ENCODE results near the gene PHRF1. TPM values are rescaled to one million over a fixed set of nuclear protein-coding genes. Genes with fewer than 3 reads are reported as not detected.

PHRF1 gene
- total RNA-seq, 1 donor from 2014 or later, result 38.3 TPM

DNA sequence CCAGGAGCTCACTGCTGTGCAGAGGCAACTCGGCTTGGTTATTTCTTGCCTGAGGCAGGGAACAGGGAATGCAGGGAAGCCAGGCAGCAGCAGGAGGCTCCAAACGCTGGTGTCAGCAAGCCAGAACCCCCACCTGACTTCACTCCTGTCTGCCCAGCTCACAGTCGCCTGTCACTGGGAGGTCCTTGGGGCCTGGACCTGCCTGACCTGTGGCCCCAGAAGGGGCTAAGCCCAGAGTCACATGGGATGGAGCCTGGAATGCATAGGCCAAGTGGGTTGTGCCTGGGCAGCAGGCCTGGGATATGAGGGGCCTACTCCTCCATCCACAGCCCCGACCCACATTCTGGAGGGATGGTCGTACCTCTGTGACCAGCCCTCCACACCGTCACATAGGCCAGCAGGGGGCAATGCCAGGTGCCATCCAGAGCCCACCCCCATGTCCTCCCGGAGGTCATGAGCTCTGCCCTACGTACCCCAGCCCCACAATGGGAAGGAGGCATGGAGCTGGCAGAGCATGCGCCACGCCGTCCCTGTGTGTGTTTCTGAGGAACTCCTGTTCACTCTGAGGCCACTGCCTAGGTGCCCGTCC lies 10.3 kb upstream of the PHRF1 start:
- no peak for TF ChIP-seq EZH2 (IDR thresholded peaks at IDR 0.05; ENCODE audit: insufficient read depth, low read length)
- no peak for TF ChIP-seq CTCF (IDR thresholded peaks at IDR 0.05; ENCODE audit: insufficient read depth, low read depth, low read length)
- H3K79me2 ChIP-seq (ENCODE audit: insufficient read depth, low read length), result no peaks in the 10 kb centered on the region
- H3K4me1 Mint-ChIP-seq (ENCODE audit: low read depth, unreplicated experiment), result peaks cover 3% of the 10 kb centered on the region
- H3K27me3 Mint-ChIP-seq (ENCODE audit: low read depth, unreplicated experiment), result no peaks in the 10 kb centered on the region
- H3K36me3 Mint-ChIP-seq (ENCODE audit: low read depth, unreplicated experiment), result peaks cover 8% of the 10 kb centered on the region
- DNase-seq (ENCODE audit: low read depth) (no peak), FAIRE-seq (no peak)
- peaks cover 8% of the 10 kb centered on the region for H3K4me1 ChIP-seq (ENCODE audit: insufficient read depth, low read length)
- H3K27ac Mint-ChIP-seq (ENCODE audit: unreplicated experiment), result no peak overlapping the region
- no peak overlapping the region for H3K9ac ChIP-seq (ENCODE audit: low read length)
- H3K9me3 ChIP-seq (ENCODE audit: insufficient read depth, low read depth, low read length), result no peaks in the 10 kb centered on the region
- H3K27me3 ChIP-seq (ENCODE audit: insufficient read depth, low read length), result no peaks in the 10 kb centered on the region
- peak overlapping the region; percentile 60 for H3K4me3 Mint-ChIP-seq (ENCODE audit: unreplicated experiment)
- H3K4me3 ChIP-seq (ENCODE audit: insufficient read depth, low read depth, low read length), result no peak overlapping the region
- no peaks in the 10 kb centered on the region for H4K20me1 ChIP-seq (ENCODE audit: insufficient read depth, low read length)
- H3K4me2 ChIP-seq (ENCODE audit: low read length), result no peak overlapping the region
- H2AFZ ChIP-seq (ENCODE audit: low read depth, low read length), result no peak overlapping the region
- no peaks in the 10 kb centered on the region for H3K9me3 Mint-ChIP-seq (ENCODE audit: unreplicated experiment)
- H3K36me3 ChIP-seq (ENCODE audit: insufficient read depth, low read length), result no peaks in the 10 kb centered on the region
- H3K27ac ChIP-seq (ENCODE audit: low read depth, low read length), result no peak overlapping the region

DNA sequence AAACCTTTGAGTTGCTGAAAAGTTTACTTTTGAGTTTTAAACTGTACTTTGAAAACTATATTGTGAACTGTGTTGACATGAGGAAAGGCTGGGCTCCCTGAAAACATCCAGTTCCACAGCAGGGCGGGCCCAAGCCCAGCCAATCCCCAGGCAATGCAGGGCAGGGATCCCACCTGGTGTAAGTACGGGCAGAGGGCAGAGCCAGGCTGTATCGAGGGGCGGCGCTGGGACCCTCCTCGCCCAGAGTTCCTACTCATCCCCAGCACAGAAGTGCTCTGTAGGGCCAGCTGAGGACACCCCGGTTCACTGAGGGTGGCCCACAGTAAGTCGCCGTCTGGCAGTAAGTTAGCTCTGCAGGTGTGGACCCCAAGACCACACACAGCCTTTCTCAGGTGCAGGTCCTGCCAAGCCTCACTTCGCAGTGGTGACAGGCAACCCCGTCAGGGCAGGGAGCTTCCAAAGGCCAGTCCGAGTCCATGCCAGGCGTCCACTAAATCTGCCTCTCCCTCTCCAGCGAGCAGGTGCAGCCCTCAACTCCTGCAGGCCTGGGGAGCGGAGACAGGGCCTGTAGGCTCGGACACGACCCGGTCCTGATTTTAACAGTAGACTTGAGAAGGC lies 9.2 kb upstream of the PHRF1 start:
- Mint-ChIP-seq H3K36me3 (ENCODE audit: low read depth, unreplicated experiment) (peaks cover 8% of the 10 kb centered on the region), H3K27ac (ENCODE audit: unreplicated experiment) (peak overlapping the region; percentile 51), H3K4me3 (ENCODE audit: unreplicated experiment) (peak overlapping the region; percentile 87), H3K9me3 (ENCODE audit: unreplicated experiment) (no peaks in the 10 kb centered on the region), H3K4me1 (ENCODE audit: low read depth, unreplicated experiment) (peaks cover 3% of the 10 kb centered on the region), H3K27me3 (ENCODE audit: low read depth, unreplicated experiment) (no peaks in the 10 kb centered on the region)
- H3K4me2 ChIP-seq (ENCODE audit: low read length), result peak overlapping the region; percentile 90
- peaks cover 7% of the 10 kb centered on the region for H3K4me1 ChIP-seq (ENCODE audit: insufficient read depth, low read length)
- no peaks in the 10 kb centered on the region for H3K27me3 ChIP-seq (ENCODE audit: insufficient read depth, low read length)
- H4K20me1 ChIP-seq (ENCODE audit: insufficient read depth, low read length), result no peaks in the 10 kb centered on the region
- H3K27ac ChIP-seq (ENCODE audit: low read depth, low read length), result no peak overlapping the region
- no peaks in the 10 kb centered on the region for H3K79me2 ChIP-seq (ENCODE audit: insufficient read depth, low read length)
- H3K4me3 ChIP-seq (ENCODE audit: insufficient read depth, low read depth, low read length), result no peak overlapping the region
- H2AFZ ChIP-seq (ENCODE audit: low read depth, low read length), result no peak overlapping the region
- H3K9ac ChIP-seq (ENCODE audit: low read length), result no peak overlapping the region
- H3K36me3 ChIP-seq (ENCODE audit: insufficient read depth, low read length), result no peaks in the 10 kb centered on the region
- no peak for TF ChIP-seq EZH2 (IDR thresholded peaks at IDR 0.05; ENCODE audit: insufficient read depth, low read length)
- TF ChIP-seq CTCF (IDR thresholded peaks at IDR 0.05; ENCODE audit: insufficient read depth, low read depth, low read length), result no peak
- FAIRE-seq (no peak), DNase-seq (ENCODE audit: low read depth) (no peak)
- no peaks in the 10 kb centered on the region for H3K9me3 ChIP-seq (ENCODE audit: insufficient read depth, low read depth, low read length)
